Smooth muscle cell (in vitro differentiated cells): Measurements from ENCODE around the gene GPT2. TPM values are rescaled to one million over a fixed set of nuclear protein-coding genes. Genes with fewer than 3 reads are reported as not detected.
"Not testable (repeated sequence)": the region's sequence is repeated elsewhere in the genome, so short reads cannot be mapped to it uniquely, and the experiment has no call there.

Experiments
- DNase-seq: peaks from one replicate; lab custom pipeline; 2025; ENCODE audit not compliant: unreplicated experiment; lab: John Stamatoyannopoulos, UW
- H2AFZ ChIP-seq: fragments of 200-600 bp; sonication (generic); 2 replicates; pipeline ENCODE4 v1.6.0; 2016; ENCODE audit warnings: antibody characterized with exemption, low read depth, mild to moderate bottlenecking
- H3F3A ChIP-seq: fragments of 200-600 bp; sonication (generic); 2 replicates; pipeline ENCODE4 v1.6.0; 2017; ENCODE audit warnings: antibody characterized with exemption, low read depth
- H3K27ac ChIP-seq: fragments of 200-600 bp; sonication (generic); 2 replicates; pipeline ENCODE4 v1.5.1; 2016; ENCODE audit warnings: low read depth, mild to moderate bottlenecking
- H3K27me3 ChIP-seq: fragments of 200-600 bp; sonication (generic); 2 replicates; pipeline ENCODE4 v1.6.1; 2016; ENCODE audit warnings: low read depth, mild to moderate bottlenecking
- H3K36me3 ChIP-seq: fragments of 200-600 bp; sonication (generic); 2 replicates; pipeline ENCODE4 v1.5.1; 2016; ENCODE audit warnings: low read depth
- H3K4me1 ChIP-seq: fragments of 200-600 bp; sonication (generic); 2 replicates; pipeline ENCODE4 v1.5.1; 2016; ENCODE audit warnings: low read depth
- H3K4me2 ChIP-seq: fragments of 200-600 bp; sonication (generic); 2 replicates; pipeline ENCODE4 v1.6.0; 2016; ENCODE audit warnings: mild to moderate bottlenecking
- H3K4me3 ChIP-seq: fragments of 200-600 bp; sonication (generic); 2 replicates; pipeline ENCODE4 v1.5.1; 2016; ENCODE audit warnings: mild to moderate bottlenecking
- H3K79me2 ChIP-seq: fragments of 200-600 bp; sonication (generic); 2 replicates; pipeline ENCODE4 v1.6.0; 2016; ENCODE audit warnings: low read depth, mild to moderate bottlenecking
- H3K9ac ChIP-seq: fragments of 200-600 bp; sonication (generic); 2 replicates; pipeline ENCODE4 v1.6.0; 2016; ENCODE audit warnings: low read depth
- H3K9me3 ChIP-seq: fragments of 200-600 bp; sonication (generic); replicated peaks from 2 replicates; pipeline ENCODE4 v1.5.1; 2016; ENCODE audit warnings: low read depth
- H4K20me1 ChIP-seq: fragments of 200-600 bp; sonication (generic); 2 replicates; pipeline ENCODE4 v1.6.0; 2016; ENCODE audit warnings: low read depth
- WGBS: methylation state at CpG from one replicate; pipeline ENCODE4 v1.1.7; 2016; ENCODE audit warnings: low lambda C conversion rate; 5-methylcytosine and 5-hydroxymethylcytosine counted together
- polyA plus RNA-seq: library from polyadenylated mRNA; unstranded; fragments of >200 nt; fragmentation: Nextera tagmentation; extraction: Ambion mirVana; gene quantifications from 2 replicates; pipeline ENCODE4 v1.2.1, GENCODE V29; 2016
- total RNA-seq: library from RNA; depleted of rRNA; stranded (reverse); fragments of >200 nt; gene quantifications from 2 replicates; pipeline ENCODE4 v1.2.3, GENCODE V29; 2014
- TF ChIP-seq, protein P1 (sequence below): fragments of 200-600 bp; sonication (generic); IDR thresholded peaks from 2 replicates; pipeline ENCODE4 v1.5.1; 2017; ENCODE audit warnings: borderline replicate concordance, mild to moderate bottlenecking, antibody characterized with exemption; ENCODE audit not compliant: insufficient read depth, poor library complexity, severe bottlenecking

GPT2 gene
- total and polyA plus RNA-seq, 2 experiments from 2014 or later = 21.4 to 29.3 TPM

DNA sequence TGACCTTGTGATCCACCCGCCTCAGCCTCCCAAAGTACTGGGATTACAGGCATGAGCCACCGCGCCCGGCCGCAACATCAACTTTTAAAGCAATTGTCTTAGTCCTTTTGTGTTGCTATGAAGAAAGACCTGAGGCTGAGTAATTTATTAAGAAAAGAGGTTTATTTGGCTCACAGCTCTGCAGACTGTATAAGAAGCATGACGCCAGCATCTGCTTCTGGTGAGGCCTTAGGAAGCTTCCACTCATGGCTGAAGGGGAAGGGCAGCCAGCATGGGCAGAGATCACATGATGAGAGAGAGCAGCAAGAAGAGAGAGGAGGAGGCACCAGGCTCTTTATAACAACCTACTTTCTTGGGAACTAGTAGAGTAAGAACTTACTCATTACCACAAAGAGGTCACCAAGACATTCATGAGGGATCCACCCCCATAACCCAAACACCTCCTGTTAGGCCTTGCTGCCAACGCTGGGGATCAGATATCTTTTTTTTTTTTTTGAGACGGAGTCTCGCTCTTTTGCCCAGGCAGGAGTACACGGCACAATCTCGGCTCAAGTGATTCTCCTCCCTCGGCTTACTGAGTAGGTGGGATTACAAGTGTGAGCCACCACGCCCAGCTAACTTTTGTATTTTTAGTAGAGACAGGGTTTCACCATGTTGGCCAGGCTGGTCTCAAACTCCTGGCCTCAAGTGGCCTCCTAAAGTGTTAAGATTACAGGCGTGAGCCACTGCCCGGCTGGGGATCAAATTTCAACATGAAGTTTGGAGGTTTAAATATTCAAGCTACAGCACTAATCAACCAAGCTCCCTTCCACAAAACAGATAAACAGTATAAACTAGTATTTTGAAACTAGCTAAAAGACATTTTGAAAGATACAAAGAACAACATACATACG, 21.4 kb upstream of the GPT2 start:
- Histone ChIP-seq H4K20me1 (no peaks in the 10 kb centered on the region), H3K9ac (no peak overlapping the region), H3K4me3 (no peak overlapping the region), H3F3A (no peaks in the 10 kb centered on the region), H3K4me1 (no peaks in the 10 kb centered on the region), H3K27me3 (no peaks in the 10 kb centered on the region), H2AFZ (no peak overlapping the region), H3K79me2 (no peaks in the 10 kb centered on the region), H3K4me2 (no peak overlapping the region), H3K9me3 (no peaks in the 10 kb centered on the region), H3K27ac (no peak overlapping the region), H3K36me3 (no peaks in the 10 kb centered on the region)
- 83% methylated on average over 16 of the region's 16 CpGs for WGBS
- TF ChIP-seq, protein P1, sequence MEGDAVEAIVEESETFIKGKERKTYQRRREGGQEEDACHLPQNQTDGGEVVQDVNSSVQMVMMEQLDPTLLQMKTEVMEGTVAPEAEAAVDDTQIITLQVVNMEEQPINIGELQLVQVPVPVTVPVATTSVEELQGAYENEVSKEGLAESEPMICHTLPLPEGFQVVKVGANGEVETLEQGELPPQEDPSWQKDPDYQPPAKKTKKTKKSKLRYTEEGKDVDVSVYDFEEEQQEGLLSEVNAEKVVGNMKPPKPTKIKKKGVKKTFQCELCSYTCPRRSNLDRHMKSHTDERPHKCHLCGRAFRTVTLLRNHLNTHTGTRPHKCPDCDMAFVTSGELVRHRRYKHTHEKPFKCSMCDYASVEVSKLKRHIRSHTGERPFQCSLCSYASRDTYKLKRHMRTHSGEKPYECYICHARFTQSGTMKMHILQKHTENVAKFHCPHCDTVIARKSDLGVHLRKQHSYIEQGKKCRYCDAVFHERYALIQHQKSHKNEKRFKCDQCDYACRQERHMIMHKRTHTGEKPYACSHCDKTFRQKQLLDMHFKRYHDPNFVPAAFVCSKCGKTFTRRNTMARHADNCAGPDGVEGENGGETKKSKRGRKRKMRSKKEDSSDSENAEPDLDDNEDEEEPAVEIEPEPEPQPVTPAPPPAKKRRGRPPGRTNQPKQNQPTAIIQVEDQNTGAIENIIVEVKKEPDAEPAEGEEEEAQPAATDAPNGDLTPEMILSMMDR = no peak
- DNase-seq = no peak

DNA sequence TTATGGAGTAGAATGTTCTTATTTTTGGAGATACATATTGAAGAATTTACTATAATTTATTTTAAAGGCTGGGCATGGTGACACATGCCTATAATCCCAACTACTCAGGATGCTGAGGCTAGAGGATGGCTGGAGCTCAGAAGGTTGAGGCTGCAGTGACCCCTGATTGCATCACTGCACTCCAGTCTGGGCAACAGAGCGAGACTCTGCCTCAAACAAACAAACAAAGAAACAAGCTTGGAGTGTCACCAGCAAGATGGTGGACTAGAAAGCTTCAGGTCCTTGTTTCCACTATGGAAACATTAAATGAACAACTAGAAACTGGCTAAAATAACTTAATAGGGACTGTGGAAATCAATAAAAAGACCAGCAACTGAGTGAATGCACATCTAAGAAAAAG, 17.9 kb upstream of the GPT2 start:
- no peak for DNase-seq
- Histone ChIP-seq H3K27ac (no peak overlapping the region), H3K79me2 (no peaks in the 10 kb centered on the region), H3F3A (no peaks in the 10 kb centered on the region), H3K27me3 (no peaks in the 10 kb centered on the region), H4K20me1 (no peaks in the 10 kb centered on the region), H2AFZ (no peak overlapping the region), H3K9ac (no peak overlapping the region), H3K9me3 (no peaks in the 10 kb centered on the region), H3K36me3 (no peaks in the 10 kb centered on the region), H3K4me1 (no peaks in the 10 kb centered on the region), H3K4me2 (no peak overlapping the region), H3K4me3 (no peak overlapping the region)
- WGBS = 76% methylated on average over 1 of the region's 1 CpG
- TF ChIP-seq, protein P1 = no peak

DNA sequence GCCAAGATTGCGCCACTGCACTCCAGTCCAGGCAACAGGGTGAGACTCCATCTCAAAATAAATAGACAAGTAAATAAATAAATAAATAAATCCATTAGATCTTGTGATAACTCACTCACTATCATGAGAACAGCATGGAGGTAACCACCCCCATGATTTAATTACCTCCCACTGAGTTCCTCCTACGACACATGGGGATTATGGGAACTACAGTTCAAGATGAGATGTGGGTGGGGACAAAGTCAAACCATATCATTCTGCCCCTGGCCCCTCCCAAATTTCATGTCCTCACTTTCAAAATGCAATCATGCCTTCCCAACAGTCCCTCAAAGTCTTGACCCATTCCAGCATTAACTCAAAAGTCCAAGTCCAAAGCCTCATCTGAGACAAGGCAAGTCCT, 16.7 kb upstream of the GPT2 start:
- not testable (repeated sequence) for H3K4me1 ChIP-seq, H3K27ac ChIP-seq, H3K27me3 ChIP-seq, H3K79me2 ChIP-seq, H3F3A ChIP-seq, H2AFZ ChIP-seq, DNase-seq, H3K9ac ChIP-seq, H3K36me3 ChIP-seq, H3K4me2 ChIP-seq, H3K4me3 ChIP-seq, H4K20me1 ChIP-seq, H3K9me3 ChIP-seq
- WGBS = 95% methylated on average over 2 of the region's 2 CpGs

DNA sequence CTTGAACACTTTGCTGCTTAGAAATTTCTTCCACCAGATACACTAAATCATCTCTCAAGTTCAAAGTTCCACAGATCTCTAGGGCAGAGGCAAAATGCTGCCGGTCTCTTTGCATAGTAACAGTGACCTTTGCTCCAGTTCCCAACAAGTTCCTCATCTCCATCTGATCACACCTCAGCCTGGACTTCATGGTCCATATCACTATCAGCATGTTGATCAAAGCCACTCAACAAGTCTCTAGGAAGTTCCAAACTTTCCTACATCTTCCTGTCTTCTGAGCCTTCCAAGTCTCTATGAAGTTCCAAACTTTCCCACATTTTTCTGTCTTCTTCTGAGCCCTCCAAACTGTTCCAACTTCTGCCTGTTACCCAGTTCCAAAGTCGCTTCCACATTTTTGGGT, 15.3 kb upstream of the GPT2 start:
- H3K27me3 ChIP-seq, H3K4me1 ChIP-seq, H3K27ac ChIP-seq, H3F3A ChIP-seq, H3K79me2 ChIP-seq, DNase-seq, H2AFZ ChIP-seq, H3K9me3 ChIP-seq, H3K4me2 ChIP-seq, H3K9ac ChIP-seq, H3K4me3 ChIP-seq, H4K20me1 ChIP-seq, H3K36me3 ChIP-seq: not testable (repeated sequence)
- 91% methylated on average over 2 of the region's 2 CpGs for WGBS
